Forelimb muscle (tissue), 1 donor: ENCODE results near the gene ARHGEF4. TPM values are rescaled to one million over a fixed set of nuclear protein-coding genes. Genes with fewer than 3 reads are reported as not detected.

Experiments
- DNase-seq: peaks from one replicate; pipeline ENCODE4 v3.0.0-alpha.2; 2013; ENCODE audit warnings: low read depth
- polyA plus RNA-seq: library from polyadenylated mRNA; unstranded; fragments of 120-200 nt; gene quantifications from one replicate; pipeline ENCODE4 v1.2.1, GENCODE V29; 2013; ENCODE audit not compliant: insufficient read length

ARHGEF4 gene
- polyA plus RNA-seq, 1 donor, result 11.3 TPM

DNA sequence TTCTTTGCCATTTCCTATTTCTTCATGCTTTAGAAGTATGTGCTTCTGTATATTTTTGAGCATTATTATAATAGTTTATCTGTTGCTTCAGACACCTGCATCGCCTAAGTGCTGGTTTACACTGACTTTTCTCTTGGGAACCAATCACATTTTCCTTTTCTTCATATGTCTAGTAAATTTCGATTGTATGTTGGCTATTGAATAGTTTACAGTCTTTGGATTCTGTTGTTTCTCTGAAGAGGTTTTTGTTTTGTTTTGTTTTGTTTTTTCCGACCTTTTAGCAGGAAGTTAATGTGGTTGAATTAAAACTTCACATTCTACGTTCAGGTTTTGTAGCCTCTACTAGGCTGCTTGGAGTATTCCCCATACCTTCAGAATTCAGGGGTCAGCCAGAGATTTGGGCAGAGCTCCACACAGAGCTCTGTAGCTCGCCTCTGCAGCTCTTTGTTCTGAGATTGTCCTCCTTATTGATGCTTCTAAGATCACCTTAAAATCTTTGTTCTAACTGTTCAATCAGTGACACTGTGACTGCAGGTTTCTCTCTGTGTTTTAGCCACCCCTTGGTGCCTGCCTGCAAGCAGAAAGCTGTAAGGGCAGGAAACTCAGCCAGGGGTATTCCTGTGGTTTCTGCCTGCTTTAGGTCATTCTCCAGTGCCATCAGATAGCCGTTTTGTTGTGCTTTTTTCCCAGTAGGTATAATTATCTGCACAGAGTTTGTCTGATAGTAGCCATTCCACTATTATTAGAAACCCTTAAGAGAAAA lies 173.2 kb downstream of the ARHGEF4 start:
- DNase-seq, result no peak

DNA sequence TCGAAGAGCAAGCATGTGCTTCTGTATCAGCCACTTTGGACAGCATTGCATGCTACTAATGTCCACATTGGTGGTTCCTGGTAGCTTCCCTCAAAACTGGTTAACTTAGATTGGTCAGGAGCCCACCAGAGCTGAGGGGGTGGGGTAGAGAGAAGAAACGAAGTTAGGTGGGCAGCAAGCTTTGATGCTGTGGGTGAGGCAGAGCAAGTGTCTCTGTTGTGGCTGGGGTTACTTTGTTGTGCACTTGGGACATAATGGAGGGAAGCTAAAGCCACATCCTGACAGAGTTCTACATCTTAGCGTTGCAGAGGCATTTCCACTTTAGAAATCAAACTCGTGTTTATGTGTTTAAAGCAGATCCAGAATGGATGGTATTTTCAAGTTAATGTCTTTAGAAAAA lies 173.9 kb downstream of the ARHGEF4 start:
- DNase-seq, result no peak

DNA sequence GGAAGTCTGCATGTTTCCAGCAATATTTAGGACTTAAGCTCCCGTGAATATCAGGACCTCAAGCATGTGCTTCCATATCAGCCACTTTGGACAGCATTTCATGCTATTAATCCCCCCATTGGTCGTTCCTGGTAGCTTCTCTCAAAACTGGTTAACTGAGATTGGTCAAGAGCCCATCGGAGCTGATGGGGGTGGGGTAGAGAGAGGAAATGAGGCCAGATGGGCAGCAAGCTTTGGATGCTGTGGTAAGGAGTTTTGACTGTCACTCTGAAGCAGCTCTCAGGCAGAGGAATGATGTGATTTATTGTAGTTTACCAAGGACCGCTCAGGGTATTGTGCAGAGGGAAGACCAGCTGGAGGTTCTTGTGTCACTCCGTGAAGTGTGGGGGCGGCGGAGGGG lies 174.8 kb downstream of the ARHGEF4 start:
- DNase-seq, result no peak

DNA sequence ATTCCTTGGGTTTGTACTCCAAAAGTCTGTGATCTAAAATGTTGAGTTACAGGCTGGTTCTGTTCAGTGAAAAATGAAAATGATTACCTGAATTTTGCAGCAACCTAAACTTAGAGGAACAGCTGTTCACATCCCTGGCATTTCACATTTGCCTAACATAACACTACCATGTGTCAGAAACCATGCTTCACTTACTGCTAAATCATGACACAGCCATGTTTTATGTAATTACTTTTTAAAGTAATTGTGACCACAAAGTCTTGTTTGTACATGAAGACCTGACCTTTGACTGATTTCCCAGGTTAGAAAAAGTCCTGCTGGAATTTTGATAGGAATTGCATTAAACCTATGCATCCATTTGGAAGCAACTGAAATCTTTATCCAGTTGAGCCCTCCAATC lies 177.4 kb downstream of the ARHGEF4 start:
- no peak for DNase-seq

DNA sequence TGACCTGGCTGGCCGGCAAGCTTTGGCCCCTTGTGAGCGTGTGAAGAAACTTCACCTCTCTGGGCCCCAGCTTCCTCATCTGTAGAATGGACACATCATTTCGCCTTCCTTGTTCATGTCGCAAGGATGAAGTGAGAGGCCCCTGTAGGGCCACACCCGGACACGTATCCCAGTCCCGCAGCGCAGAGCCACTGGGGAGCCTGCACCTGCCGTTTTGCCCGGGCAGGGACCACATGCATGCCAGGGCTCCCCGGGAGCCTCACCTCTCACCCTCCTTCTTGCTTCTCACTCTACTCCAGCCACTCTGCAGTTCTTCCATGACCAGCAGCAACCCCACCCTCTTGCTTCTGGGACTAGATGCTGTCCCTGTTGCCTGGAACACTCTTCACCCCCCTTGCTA lies 179.1 kb downstream of the ARHGEF4 start:
- DNase-seq, result no peak

DNA sequence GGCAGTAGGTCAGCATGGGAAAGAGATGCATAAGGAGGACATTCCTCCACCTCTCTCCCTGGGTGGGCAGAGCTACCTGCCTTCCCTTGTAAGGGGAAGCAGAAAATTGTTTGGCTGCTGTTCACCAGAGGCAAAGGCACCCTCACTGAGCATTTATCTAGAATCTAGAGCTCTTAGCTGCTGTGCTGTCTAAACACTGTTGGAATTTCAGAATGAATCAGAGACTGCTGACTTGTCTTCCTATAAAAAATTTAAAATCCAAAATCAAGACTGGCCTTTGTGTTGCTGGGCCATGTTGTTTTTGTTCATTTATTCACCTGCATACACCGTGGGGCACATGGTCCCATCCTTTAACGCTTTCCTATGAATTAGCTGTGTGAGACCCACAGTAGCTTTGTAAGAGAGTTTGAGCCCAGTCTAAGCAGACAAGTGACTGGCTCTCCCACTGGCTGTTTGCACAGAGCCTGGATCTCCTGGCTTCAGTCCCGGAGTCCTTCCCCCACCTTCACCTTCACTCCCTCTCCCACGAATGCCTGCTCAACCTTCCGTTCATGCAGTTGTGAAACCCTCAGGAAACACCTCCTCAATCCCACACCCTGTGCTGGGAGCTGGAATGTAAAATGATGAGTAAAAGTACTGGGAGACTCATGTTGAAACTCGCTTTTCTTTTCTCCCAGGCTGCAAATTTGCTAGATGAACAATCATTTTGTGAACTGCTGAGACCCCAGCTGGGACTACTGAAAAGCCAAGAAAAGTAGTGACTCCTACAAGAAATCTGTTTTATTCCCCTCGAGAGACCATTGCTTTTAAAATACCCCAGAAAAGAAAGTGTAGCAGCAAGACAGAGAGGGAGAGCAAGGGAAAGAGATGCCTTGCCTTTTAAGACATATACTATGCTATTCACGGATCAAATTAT lies 180.4 kb downstream of the ARHGEF4 start:
- DNase-seq, result no peak

DNA sequence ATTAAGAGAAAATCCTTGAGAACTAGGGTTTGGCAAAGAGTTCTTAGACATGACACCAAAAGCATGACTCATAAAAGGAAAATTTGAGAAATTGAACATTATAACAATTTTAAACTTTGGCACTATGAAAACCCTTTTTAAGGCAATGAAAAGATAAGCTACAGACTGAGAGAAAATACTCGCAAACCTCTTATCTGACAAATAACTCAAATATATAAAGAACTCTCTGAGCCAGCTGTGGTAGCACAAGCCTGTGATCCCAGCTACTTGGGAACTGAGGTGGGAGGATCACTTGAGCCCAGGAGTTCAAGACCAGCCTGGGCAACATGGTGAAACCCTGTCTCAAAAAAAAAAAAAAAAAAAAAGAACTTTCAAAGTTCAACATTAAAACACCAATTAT lies 186.0 kb downstream of the ARHGEF4 start:
- DNase-seq, result no peak

DNA sequence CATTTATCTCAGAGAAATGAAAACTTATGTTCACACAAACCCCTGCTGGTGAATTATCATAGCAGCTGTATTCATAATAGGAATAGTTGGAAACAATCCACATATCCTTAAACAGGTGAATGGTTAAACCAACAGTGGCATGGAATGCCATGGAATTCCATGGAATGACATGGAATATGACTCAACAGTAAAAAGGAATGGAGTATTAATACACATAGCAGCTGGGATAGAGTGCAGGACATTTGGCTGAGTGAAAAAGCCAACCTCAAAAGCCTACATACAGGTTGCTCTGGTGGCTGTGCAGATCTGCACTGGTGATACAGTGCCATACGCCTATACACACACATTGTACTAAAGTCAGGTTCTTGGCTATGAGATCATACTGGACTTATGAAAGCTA lies 187.0 kb downstream of the ARHGEF4 start:
- DNase-seq, result no peak

DNA sequence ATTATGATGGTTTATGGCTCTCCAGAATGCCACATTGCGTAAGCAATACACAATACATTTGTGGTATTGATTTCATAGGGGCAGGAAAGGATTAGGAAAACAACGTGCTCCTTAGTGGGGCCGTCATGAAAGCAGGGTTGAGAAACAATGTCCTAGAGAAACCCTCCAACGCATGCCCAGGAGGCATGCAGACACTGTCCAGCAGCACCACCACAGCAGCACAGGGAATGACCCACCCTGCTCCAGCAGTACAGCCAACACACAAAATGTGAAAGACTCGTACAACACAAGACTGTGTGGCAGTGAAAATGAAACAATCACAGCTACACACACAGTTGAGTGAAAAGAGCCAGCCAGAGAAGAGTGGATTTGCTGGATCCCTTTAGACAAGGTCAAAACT lies 190.2 kb downstream of the ARHGEF4 start:
- no peak for DNase-seq

DNA sequence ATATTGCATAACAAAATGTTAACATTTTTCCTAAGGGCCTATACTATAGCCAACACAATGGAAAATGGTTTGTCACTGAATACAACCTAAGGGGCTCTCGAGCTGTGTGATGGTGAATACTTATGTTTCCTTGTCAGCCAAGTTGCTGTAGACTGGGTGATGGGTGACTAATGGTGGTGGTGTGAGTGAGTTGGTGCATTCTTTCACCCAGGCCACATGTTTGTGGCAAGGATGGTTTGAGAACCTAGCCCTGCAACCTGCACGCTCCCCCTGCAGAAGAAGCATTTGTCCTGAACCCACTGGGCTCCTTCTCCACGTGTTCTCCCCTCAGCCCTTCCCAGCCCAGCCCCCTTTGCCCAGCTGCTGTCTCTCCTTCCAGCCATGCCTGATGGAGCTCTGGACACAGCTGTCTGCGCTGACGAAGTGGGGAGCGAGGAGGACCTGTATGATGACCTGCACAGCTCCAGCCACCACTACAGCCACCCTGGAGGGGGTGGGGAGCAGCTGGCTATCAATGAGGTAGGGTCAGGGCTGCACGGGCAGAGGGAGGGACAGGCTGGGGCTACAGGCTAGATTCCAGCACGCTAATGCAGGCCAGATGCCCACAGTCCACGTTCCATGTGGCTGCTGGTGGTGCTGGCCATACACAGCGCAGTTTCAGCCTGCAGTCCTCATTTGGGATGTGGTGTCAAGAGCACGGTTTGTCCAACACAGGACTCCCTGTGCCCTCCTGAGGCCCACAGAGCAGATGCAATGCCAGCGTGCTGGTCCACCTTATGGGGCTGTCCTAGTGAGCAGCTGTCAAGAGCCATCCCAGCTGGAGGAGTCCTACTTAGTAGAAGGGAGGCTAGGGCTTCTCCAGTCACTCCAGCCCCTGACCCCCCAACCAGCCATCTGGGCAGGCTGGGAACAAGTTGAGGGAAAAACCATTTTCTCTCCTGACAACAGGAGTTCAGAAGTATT lies 191.1 kb downstream of the ARHGEF4 start:
- no peak for DNase-seq

DNA sequence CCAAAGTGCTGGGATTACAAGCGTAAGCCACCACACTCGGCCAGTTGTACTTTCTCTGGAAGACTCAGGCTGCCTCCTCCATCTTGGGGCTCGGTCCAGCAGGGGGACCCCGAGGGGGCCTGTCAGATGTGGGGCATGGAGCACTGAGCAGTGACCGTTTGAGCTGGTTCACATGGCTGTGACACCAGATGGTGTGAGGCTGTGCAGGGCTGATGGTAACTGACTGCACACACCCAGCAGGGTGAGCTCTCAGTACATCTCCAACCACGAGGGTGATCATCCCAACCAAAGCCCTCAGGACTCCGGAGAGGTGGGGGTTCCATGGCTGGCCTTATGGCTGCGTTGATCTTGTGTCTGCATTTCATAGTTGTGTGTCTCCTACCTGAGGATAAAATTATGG lies 193.1 kb downstream of the ARHGEF4 start:
- DNase-seq, result no peak

DNA sequence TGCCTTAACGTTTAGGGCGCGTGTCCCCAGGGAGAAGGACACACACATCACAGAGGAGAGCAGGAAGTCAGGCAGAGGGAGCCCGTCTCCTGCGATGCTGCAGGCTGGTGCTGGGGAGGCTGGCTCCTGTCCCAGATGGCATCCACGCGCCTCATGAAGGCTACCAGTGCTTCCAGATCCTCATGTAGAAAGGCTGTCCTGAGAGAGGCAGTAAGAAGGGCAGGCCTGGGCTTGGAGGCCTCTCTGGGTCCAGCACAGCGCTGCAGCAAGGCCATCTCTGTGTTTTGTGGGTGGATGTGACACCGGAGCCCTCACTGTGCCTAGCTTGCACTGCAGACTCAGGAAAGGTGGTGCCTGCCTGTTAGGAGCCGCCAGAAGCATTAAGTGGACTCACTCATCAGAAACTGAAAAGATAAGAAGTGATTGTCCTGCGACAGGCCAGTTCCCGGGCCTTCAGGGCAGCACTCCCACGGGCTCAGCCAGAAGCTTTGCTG lies 193.8 kb downstream of the ARHGEF4 start:
- no peak for DNase-seq

DNA sequence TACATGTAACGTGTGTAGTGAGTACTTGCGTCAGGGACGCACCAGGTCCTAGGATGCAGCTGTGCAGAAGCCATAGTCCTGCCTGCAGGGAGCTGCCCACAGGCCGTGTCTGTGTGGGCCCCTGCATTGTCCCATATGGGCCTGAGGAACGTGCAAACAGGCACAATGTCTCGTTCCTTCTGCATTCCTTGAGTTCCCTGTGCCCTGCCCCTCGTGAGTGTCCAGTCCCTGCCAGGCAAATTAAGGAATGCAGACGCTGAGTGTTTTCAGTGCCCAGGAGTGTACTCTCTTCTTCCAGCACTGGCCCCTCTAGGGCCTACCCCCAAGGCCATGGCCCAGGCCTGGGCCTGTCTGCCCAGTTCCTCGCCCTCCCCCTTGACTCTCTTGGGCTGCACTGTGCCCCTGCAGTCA lies 194.7 kb downstream of the ARHGEF4 start:
- no peak for DNase-seq

DNA sequence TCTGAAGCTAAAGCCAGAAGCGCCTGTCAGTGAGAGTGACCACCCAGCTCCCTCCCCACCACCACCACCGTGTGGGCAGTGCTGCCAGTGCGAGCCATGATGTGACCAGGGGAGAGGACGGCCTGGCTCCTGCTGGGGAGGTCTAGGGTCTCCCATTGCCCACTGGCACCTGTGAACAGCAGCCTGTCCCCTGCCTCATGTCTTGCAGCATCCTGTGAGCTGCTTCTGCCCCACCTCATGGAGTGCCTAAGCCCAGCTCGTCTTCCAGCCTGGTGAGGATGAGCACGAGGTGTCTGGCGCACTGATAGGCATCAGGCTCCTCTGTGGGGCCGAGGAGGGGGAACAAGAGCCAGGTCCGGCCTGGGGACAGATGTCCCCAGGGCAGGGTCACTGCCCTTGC lies 195.2 kb downstream of the ARHGEF4 start:
- DNase-seq, result no peak

DNA sequence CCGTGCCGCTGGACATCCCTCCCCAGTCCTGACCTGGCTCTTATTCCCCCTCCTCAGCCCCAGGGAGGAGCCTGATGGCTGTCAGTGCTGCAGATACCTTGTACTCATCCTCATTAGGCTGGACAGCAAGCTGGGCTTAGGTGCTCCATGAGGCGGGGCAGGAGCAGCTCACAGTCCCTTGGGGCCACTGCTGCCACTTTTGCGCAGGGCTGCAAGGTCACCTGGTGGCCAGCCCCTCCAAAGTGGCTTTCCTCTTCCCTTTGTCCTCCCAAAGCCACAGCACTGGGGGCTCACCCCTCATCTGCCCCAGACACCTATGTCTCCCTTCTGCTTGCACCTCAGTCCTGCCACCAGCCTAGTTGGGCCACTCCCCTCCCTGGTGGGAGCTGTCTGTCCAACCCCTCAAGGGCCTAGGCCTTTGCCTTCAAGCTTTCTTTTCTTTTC lies 195.7 kb downstream of the ARHGEF4 start:
- no peak for DNase-seq

DNA sequence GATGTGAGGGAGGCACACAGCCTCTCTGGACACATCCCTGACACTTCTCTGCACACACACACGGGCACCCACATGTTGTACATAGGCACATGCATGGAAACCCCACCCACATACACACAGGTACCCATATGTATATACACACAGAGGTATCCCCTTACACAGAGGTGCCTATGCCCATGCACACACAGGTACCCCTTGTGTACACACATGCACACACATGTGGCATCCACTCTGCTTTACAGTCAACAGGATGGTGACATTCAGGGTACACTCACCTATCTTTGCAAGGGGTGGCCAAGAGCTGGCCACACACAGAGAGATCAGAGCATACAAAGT lies 197.0 kb downstream of the ARHGEF4 start:
- no peak for DNase-seq

DNA sequence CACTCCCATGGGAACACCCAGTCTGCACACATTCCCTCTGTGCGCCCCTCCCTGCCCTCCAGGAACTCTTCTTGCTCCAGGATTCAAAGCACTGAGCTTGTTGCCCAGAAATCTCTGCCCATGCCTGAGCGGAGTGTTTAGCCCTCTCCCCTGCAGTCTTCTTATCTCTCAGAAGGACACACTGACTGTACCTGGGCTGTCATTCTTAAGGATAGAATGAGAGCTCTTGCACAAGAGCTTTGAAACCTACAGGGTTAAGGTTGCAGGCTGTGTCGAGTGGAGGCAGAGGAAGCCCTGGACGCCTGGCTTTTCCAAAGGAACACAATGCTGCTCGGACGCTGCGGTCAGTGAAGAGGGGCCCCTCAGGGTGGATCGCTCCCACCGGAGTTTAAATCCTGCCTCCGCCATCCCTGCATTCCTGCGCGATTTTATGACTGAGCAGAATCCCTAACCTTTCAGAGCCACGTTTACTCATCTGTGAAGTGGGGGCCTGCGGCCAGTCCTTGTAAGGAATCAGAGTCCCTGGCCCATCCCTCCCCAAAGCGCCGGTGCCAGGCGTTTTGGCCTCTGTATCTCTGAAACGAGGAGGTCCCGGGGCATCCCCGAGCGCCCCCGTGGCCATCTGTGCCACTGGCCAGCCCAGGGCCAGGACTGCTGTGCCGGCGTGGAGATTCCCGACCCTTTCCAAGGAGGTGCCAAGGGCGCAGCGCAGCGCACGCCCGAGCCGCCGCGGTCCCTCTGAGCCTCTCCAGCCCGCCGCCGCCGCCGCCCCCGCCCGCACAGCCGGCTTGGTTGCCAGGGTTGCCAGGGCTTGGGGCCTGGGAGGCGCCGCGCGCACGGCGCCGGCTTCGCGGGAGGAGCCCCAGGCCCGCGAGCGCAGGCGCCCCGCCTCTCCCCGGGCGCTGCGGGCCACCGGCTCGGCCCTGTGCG lies 197.7 kb downstream of the ARHGEF4 start:
- DNase-seq, result no peak

DNA sequence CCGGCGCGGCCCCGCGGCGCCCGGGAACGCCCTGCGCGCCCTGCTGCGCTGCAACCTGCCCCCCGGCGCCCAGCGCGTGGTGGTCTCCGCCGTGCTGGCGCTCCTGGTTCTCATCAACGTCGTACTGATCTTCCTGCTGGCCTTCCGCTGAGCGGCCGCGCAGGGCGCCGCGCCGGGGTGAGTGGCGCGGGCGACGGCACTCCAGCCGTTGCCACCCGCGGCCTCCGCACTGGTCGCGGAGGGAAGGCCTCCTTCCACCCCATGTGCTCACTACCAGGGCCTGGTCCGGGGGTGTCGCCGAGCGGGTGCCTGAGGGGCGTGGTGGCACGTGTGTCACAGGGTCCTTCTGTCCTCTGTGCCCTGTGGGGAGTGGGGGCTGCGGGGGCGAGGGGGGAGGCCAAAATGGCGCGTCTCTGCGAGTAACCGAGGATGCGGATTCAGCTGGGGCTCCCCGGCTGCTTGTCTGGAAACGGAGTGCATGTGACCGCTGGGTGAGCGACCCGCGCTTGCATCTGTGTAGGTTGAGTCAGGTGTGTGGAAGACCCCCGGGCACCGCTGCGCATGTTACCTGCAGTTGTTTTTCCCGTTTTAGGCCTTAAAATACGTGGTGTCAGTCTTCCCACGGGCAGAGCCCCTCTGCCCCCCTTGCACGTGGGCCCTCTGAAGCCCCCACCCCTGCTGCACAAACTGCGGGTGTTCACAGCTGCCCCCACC lies 198.6 kb downstream of the ARHGEF4 start:
- DNase-seq, result no peak

DNA sequence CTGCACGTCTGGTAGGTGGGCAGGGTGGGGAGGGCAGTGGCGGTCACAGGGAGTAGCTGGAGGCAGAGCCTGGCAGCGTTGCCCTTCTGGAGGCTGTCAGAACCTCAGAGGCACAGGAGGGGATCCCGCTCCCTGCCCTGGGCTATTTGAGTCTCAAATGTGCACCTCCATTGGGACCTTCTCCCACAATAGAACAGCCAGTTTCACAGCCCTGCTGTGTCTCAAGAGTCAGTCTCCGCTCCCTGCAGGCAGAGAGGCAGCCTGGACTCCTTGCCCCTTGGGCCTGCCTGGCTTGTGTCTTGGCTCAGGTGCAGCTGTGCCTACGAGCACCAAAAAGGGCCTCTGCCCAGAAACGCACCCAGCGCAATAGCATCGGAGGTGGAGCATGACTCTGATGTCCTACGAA lies 199.1 kb downstream of the ARHGEF4 start:
- no peak for DNase-seq

DNA sequence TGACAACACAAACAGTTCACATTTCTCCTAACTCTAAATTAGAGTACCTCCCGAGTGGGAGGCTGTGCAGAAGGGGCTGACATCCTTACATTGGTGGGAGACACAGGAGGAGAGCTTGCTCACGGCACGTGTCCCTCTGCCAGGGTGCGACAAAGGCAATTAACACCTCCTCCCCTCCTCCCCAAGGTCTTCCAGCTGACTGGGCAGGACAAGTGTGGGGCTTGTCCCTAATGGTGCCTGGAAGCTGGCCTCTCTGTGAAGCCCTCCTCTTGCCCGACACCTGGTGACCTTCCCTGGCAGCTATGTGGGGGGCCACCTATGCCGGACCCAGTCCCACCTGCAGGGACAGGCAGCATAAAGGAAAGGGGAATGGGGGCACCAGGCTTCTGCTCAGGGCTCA lies 199.6 kb downstream of the ARHGEF4 start:
- no peak for DNase-seq
